ENCODE data around the gene MTHFD2. TPM values are rescaled to one million over a fixed set of nuclear protein-coding genes. Genes with fewer than 3 reads are reported as not detected.

MTHFD2 gene
- total RNA-seq, 1 experiment from 2014 or later: 710 TPM

DNA sequence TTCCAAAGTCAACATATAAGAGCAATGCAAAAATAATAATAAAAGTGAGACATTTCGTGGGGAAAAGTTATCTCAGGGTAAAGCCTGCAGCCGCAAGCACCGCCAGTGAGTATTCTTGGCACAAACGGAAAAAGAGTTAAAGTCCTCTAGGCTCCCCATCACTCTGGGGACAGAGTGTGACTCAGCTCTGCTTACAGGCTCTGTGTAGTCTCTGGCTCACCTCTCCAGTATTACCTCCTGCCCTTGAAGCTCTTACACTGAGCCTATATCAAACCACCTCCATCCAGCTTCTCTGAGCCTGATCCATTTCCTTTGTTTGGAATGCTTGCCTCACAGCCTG lies 55.5 kb downstream of the MTHFD2 start:
- peaks cover 7% of the 10 kb centered on the region for H3K4me1 ChIP-seq (ENCODE audit: low read length)
- no peaks in the 10 kb centered on the region for H4K20me1 ChIP-seq (ENCODE audit: insufficient read depth, low read depth, low read length)
- no peak overlapping the region for H3K9ac ChIP-seq (ENCODE audit: low read length)
- no peaks in the 10 kb centered on the region for H3K9me3 ChIP-seq (ENCODE audit: low read length)
- no peaks in the 10 kb centered on the region for H3K79me2 ChIP-seq (ENCODE audit: low read length)
- H3K36me3 ChIP-seq (ENCODE audit: insufficient read depth, low read length): no peaks in the 10 kb centered on the region
- no peak overlapping the region for H3K4me2 ChIP-seq (ENCODE audit: low read depth, low read length, poor library complexity, severe bottlenecking)
- H3K4me3 ChIP-seq (ENCODE audit: low read length): no peak overlapping the region
- no peak overlapping the region for H3K27ac ChIP-seq (ENCODE audit: low read length)
- no peak for DNase-seq
- H3K9me2 ChIP-seq (replicated peaks; ENCODE audit: insufficient read depth, low read length): no peaks in the 10 kb centered on the region
- H2AFZ ChIP-seq (ENCODE audit: low read length): no peak overlapping the region
- no peaks in the 10 kb centered on the region for H3K27me3 ChIP-seq (ENCODE audit: low read length)

DNA sequence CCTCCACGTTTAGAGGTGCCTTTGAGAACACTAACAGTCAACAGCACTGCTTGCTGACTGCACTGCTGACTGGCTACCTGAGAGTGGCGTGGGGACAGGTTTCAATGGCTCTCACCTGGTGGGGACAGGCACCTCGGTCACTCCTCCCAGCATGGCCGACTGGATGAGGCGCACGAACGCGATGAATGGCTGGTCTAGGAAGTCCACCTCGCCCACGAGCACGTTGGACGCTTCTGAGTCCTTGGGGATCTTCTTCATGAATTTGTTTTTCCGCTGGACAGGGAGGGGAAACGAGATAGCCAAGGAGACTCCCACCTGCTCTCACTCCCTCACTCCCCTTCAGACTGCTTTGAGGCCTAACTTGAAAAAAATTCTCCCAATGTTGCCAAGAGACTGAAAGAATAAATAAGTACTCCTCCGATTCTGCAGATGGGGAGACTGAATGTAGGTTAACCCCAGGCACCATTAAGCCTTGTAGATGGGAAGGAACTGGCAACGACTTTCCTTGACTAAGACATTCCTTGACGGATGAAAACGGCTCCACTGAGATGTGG lies 57.3 kb downstream of the MTHFD2 start:
- no peaks in the 10 kb centered on the region for H3K9me2 ChIP-seq (replicated peaks; ENCODE audit: insufficient read depth, low read length)
- no peaks in the 10 kb centered on the region for H3K79me2 ChIP-seq (ENCODE audit: low read length)
- no peaks in the 10 kb centered on the region for H3K36me3 ChIP-seq (ENCODE audit: insufficient read depth, low read length)
- no peaks in the 10 kb centered on the region for H3K27me3 ChIP-seq (ENCODE audit: low read length)
- H2AFZ ChIP-seq (ENCODE audit: low read length): no peak overlapping the region
- no peak overlapping the region for H3K27ac ChIP-seq (ENCODE audit: low read length)
- H3K4me2 ChIP-seq (ENCODE audit: low read depth, low read length, poor library complexity, severe bottlenecking): no peak overlapping the region
- no peak overlapping the region for H3K4me3 ChIP-seq (ENCODE audit: low read length)
- H3K4me1 ChIP-seq (ENCODE audit: low read length): no peaks in the 10 kb centered on the region
- no peak overlapping the region for H3K9ac ChIP-seq (ENCODE audit: low read length)
- H3K9me3 ChIP-seq (ENCODE audit: low read length): no peaks in the 10 kb centered on the region
- H4K20me1 ChIP-seq (ENCODE audit: insufficient read depth, low read depth, low read length): no peaks in the 10 kb centered on the region
- no peak for DNase-seq

DNA sequence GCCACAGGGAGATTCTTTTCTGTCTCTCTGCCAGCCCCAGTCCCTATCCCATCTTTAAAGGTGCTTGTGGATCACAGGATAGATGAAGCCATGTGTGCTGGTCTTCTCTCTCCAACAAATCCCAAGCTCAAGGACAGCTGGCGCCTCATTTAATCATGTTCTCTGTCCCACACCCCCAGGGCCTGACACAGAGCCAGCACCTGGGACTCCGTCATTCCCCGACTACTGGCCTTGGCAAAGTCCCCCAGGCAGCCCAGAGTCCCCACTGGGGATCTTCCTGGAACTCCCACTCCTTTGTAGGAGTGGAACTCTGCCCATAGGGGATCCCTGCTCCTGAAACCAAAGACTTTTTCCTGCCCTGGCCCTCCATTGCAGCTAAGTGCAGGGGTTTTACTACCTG lies 60.8 kb downstream of the MTHFD2 start:
- Histone ChIP-seq H3K4me2 (ENCODE audit: low read depth, low read length, poor library complexity, severe bottlenecking) (no peak overlapping the region), H3K27ac (ENCODE audit: low read length) (no peak overlapping the region), H3K9me2 (replicated peaks; ENCODE audit: insufficient read depth, low read length) (no peaks in the 10 kb centered on the region), H3K27me3 (ENCODE audit: low read length) (no peaks in the 10 kb centered on the region), H3K9ac (ENCODE audit: low read length) (no peak overlapping the region), H3K9me3 (ENCODE audit: low read length) (no peaks in the 10 kb centered on the region), H4K20me1 (ENCODE audit: insufficient read depth, low read depth, low read length) (no peaks in the 10 kb centered on the region), H3K4me3 (ENCODE audit: low read length) (no peak overlapping the region), H2AFZ (ENCODE audit: low read length) (no peak overlapping the region), H3K4me1 (ENCODE audit: low read length) (no peaks in the 10 kb centered on the region), H3K36me3 (ENCODE audit: insufficient read depth, low read length) (no peaks in the 10 kb centered on the region), H3K79me2 (ENCODE audit: low read length) (no peaks in the 10 kb centered on the region)
- DNase-seq: no peak

DNA sequence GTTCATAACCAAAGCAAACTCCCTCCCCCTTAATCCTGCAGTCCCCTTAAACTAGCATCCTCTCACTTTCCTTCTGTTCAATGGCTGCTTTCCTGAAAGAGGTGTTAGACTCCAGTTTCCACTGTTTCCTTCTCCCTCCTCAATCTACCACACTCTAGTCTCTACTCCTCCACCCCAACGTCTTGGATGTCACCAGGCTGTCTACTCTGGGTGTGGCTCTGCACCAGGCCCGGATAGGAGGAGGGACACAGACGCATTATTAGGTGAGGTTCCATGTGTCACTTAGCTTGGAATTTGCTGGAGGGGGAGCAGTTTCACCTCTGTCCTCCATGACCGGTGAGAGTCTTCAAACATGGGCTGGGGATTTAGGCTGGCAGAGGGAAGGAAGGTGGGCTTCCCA lies 61.3 kb downstream of the MTHFD2 start:
- no peak overlapping the region for H3K27ac ChIP-seq (ENCODE audit: low read length)
- H3K9me3 ChIP-seq (ENCODE audit: low read length): no peaks in the 10 kb centered on the region
- no peak overlapping the region for H2AFZ ChIP-seq (ENCODE audit: low read length)
- H3K36me3 ChIP-seq (ENCODE audit: insufficient read depth, low read length): no peaks in the 10 kb centered on the region
- no peak for DNase-seq
- H3K9ac ChIP-seq (ENCODE audit: low read length): no peak overlapping the region
- H3K27me3 ChIP-seq (ENCODE audit: low read length): no peaks in the 10 kb centered on the region
- no peaks in the 10 kb centered on the region for H3K9me2 ChIP-seq (replicated peaks; ENCODE audit: insufficient read depth, low read length)
- H3K4me1 ChIP-seq (ENCODE audit: low read length): no peaks in the 10 kb centered on the region
- H4K20me1 ChIP-seq (ENCODE audit: insufficient read depth, low read depth, low read length): no peaks in the 10 kb centered on the region
- H3K4me3 ChIP-seq (ENCODE audit: low read length): no peak overlapping the region
- H3K4me2 ChIP-seq (ENCODE audit: low read depth, low read length, poor library complexity, severe bottlenecking): no peak overlapping the region
- no peaks in the 10 kb centered on the region for H3K79me2 ChIP-seq (ENCODE audit: low read length)

DNA sequence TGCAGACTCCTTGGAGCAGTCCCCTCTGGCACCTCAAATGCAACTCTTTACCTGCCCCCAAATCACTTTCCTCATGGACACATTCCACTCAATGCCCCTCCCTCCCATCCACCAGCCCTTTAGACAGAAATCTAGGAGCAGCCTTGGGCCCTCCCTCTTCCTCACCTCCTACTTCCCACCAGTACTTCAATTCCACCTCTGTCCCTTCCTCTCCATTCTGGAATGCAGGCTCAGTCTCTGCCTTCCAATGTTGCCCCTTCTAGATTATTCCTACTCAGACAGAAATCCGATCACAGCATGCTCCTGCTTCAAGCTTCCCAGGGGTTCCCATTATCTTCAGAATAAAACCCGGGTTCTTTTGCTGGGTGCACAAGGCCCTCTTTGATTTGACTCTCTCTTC lies 62.1 kb downstream of the MTHFD2 start:
- no peaks in the 10 kb centered on the region for H3K4me1 ChIP-seq (ENCODE audit: low read length)
- no peaks in the 10 kb centered on the region for H3K9me2 ChIP-seq (replicated peaks; ENCODE audit: insufficient read depth, low read length)
- no peaks in the 10 kb centered on the region for H3K36me3 ChIP-seq (ENCODE audit: insufficient read depth, low read length)
- H3K9ac ChIP-seq (ENCODE audit: low read length): no peak overlapping the region
- no peak overlapping the region for H2AFZ ChIP-seq (ENCODE audit: low read length)
- H3K79me2 ChIP-seq (ENCODE audit: low read length): no peaks in the 10 kb centered on the region
- DNase-seq: no peak
- H3K4me3 ChIP-seq (ENCODE audit: low read length): no peak overlapping the region
- no peaks in the 10 kb centered on the region for H4K20me1 ChIP-seq (ENCODE audit: insufficient read depth, low read depth, low read length)
- no peaks in the 10 kb centered on the region for H3K27me3 ChIP-seq (ENCODE audit: low read length)
- H3K27ac ChIP-seq (ENCODE audit: low read length): no peak overlapping the region
- no peaks in the 10 kb centered on the region for H3K9me3 ChIP-seq (ENCODE audit: low read length)
- H3K4me2 ChIP-seq (ENCODE audit: low read depth, low read length, poor library complexity, severe bottlenecking): no peak overlapping the region

DNA sequence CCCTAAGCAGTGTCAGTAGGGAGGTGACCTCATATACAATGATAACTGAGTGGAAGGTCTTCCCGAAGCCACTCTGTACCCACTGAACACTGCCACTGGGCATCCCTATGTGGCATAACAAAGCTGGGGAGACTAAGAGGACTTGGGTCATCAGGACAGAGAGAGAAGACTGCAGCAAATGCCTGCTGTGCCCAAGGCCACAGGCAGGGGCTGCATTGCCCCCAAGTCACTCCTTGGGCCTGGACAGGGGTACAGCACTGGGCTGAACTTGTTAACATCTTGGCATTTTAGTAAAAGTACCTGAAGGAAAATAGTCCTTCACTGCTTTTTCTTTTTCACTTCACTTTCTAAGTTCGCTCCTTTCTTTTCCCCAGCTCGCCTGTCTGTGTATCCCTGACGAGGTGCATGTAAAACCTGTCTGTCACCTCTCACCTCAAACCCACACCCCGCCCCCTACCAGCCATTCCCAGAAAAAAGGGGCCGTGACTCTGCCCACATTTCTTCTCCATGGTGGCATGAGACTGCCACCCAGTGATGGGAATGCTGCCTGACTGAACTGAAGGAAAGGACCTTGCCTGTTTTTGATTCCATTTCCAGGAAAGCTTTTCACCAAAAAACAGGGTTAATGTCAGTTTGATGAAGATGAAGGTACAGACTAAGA lies 62.9 kb downstream of the MTHFD2 start:
- H3K9me2 ChIP-seq (replicated peaks; ENCODE audit: insufficient read depth, low read length): no peaks in the 10 kb centered on the region
- no peak overlapping the region for H2AFZ ChIP-seq (ENCODE audit: low read length)
- no peaks in the 10 kb centered on the region for H3K36me3 ChIP-seq (ENCODE audit: insufficient read depth, low read length)
- H3K9me3 ChIP-seq (ENCODE audit: low read length): no peaks in the 10 kb centered on the region
- no peaks in the 10 kb centered on the region for H3K79me2 ChIP-seq (ENCODE audit: low read length)
- no peak for DNase-seq
- no peak overlapping the region for H3K9ac ChIP-seq (ENCODE audit: low read length)
- no peaks in the 10 kb centered on the region for H3K27me3 ChIP-seq (ENCODE audit: low read length)
- no peak overlapping the region for H3K4me2 ChIP-seq (ENCODE audit: low read depth, low read length, poor library complexity, severe bottlenecking)
- H3K27ac ChIP-seq (ENCODE audit: low read length): no peak overlapping the region
- H3K4me3 ChIP-seq (ENCODE audit: low read length): no peak overlapping the region
- no peaks in the 10 kb centered on the region for H4K20me1 ChIP-seq (ENCODE audit: insufficient read depth, low read depth, low read length)
- H3K4me1 ChIP-seq (ENCODE audit: low read length): no peaks in the 10 kb centered on the region

DNA sequence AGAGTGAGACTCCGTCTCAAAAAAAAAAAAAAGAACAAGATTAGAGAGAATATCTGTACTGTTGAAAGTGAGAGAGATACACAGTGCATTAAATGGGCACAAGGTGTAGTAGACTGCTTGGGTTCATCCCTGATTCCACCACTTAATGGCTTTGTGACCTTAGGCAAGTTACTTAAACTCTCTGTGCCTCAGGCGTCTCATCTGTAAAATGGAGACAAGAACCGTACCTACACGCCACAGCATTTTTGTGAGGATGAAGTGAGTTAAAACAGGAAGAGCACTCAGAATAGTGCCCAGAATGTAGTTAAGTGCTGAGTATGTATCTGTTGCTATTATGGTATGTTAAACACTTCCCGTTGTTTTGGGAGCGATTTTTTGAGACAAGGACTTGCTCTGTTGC lies 64.3 kb downstream of the MTHFD2 start:
- H3K27ac ChIP-seq (ENCODE audit: low read length): no peak overlapping the region
- no peaks in the 10 kb centered on the region for H3K9me2 ChIP-seq (replicated peaks; ENCODE audit: insufficient read depth, low read length)
- H3K36me3 ChIP-seq (ENCODE audit: insufficient read depth, low read length): no peaks in the 10 kb centered on the region
- H3K79me2 ChIP-seq (ENCODE audit: low read length): no peaks in the 10 kb centered on the region
- no peak overlapping the region for H2AFZ ChIP-seq (ENCODE audit: low read length)
- H3K4me1 ChIP-seq (ENCODE audit: low read length): peaks cover 8% of the 10 kb centered on the region
- DNase-seq: no peak
- no peak overlapping the region for H3K4me3 ChIP-seq (ENCODE audit: low read length)
- H3K9ac ChIP-seq (ENCODE audit: low read length): no peak overlapping the region
- no peak overlapping the region for H3K4me2 ChIP-seq (ENCODE audit: low read depth, low read length, poor library complexity, severe bottlenecking)
- no peaks in the 10 kb centered on the region for H3K27me3 ChIP-seq (ENCODE audit: low read length)
- no peaks in the 10 kb centered on the region for H3K9me3 ChIP-seq (ENCODE audit: low read length)
- no peaks in the 10 kb centered on the region for H4K20me1 ChIP-seq (ENCODE audit: insufficient read depth, low read depth, low read length)

DNA sequence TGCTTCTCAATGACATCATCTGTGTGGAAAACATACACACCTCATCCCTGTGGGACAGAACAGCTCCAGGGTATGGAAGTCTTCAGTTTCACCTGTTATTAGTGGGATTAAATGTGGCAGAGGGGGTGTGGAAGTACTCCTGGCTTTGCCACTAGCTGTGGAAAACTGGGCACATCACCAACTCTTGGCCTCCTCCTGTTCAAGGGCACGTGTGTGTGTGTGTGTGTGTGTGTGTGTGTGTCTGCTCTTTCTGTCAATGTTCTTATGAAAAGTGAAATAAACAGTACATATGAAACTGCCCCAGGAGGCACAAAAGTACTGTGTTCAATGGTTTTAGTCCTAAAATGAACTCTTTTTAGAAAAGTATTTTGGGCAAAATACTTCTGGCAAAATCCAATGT lies 65.9 kb downstream of the MTHFD2 start:
- no peaks in the 10 kb centered on the region for H4K20me1 ChIP-seq (ENCODE audit: insufficient read depth, low read depth, low read length)
- H3K27ac ChIP-seq (ENCODE audit: low read length): no peak overlapping the region
- H3K9me2 ChIP-seq (replicated peaks; ENCODE audit: insufficient read depth, low read length): no peaks in the 10 kb centered on the region
- H3K4me2 ChIP-seq (ENCODE audit: low read depth, low read length, poor library complexity, severe bottlenecking): no peak overlapping the region
- no peaks in the 10 kb centered on the region for H3K27me3 ChIP-seq (ENCODE audit: low read length)
- H3K9me3 ChIP-seq (ENCODE audit: low read length): no peaks in the 10 kb centered on the region
- no peak overlapping the region for H3K9ac ChIP-seq (ENCODE audit: low read length)
- H2AFZ ChIP-seq (ENCODE audit: low read length): no peak overlapping the region
- peaks cover 8% of the 10 kb centered on the region for H3K4me1 ChIP-seq (ENCODE audit: low read length)
- no peak overlapping the region for H3K4me3 ChIP-seq (ENCODE audit: low read length)
- no peaks in the 10 kb centered on the region for H3K79me2 ChIP-seq (ENCODE audit: low read length)
- H3K36me3 ChIP-seq (ENCODE audit: insufficient read depth, low read length): no peaks in the 10 kb centered on the region
- DNase-seq: no peak

Data from Karpas-422 (cell line).